T-cell (primary cell): ENCODE data around the gene FBXO3. TPM values are rescaled to one million over a fixed set of nuclear protein-coding genes. Genes with fewer than 3 reads are reported as not detected.
"Not testable (repeated sequence)": the region's sequence is repeated elsewhere in the genome, so short reads cannot be mapped to it uniquely, and the experiment has no call there.

Source experiments
- ATAC-seq, 4 experiments: fragments of 200-7000 bp in 3 of 4; fragments of 150-1000 bp in 1 of 4; cut with Tn5 transposase; replicated peaks in 1 of 4; 1 replicate in 3 of 4; 2 replicates in 1 of 4; pipeline ENCODE4 v1.10.0; 2021; ENCODE audit warnings: moderate library complexity in 3 of 4, mild to moderate bottlenecking in 2 of 4, moderate number of reproducible peaks in 1 of 4
- CTCF ChIA-PET, 2 donors: fragments of 300-600 bp; sonication (Branson Sonifier 250); formaldehyde crosslinking; loops; one replicate each; lab custom pipeline; 2022; ENCODE audit warnings: antibody characterized with exemption in 2 of 2; lab: Charles Lee
- POLR2A ChIA-PET, 2 donors: fragments of 300-600 bp; sonication (Branson Sonifier 250); formaldehyde crosslinking; loops; one replicate each; lab custom pipeline; 2022; ENCODE audit warnings: antibody characterized with exemption in 2 of 2; lab: Charles Lee
- DNase-seq, 35 experiments: peaks; one replicate each; pipeline versions ENCODE4 v3.0.0 to v3.0.0-alpha.2; 2013 to 2023
- H3K27ac ChIP-seq: one replicate; pipeline ENCODE4 v1.5.1; 2013; ENCODE audit warnings: low read length
- H3K27me3 ChIP-seq, 2 experiments: replicated peaks in 1 of 2; 1 replicate in 1 of 2; 2 replicates in 1 of 2; pipeline versions ENCODE4 v1.6.1 to v1.7.0; 2013; ENCODE audit warnings: low read length in 1 of 2, mixed read lengths in 1 of 2; ENCODE audit not compliant: control insufficient read depth in 2 of 2, insufficient read depth in 2 of 2; ENCODE audit errors: extremely low read depth in 1 of 2
- H3K36me3 ChIP-seq, 2 donors: 1 replicate in 1 of 2; 2 replicates in 1 of 2; pipeline versions ENCODE4 v1.6.1 to v1.7.0; 2013; ENCODE audit warnings: low read length in 1 of 2; ENCODE audit not compliant: control insufficient read depth in 2 of 2, insufficient read depth in 1 of 2; ENCODE audit errors: extremely low read depth in 1 of 2
- H3K4me1 ChIP-seq, 2 experiments: 1 replicate in 1 of 2; 2 replicates in 1 of 2; pipeline versions ENCODE4 v1.6.1 to v1.7.0; 2013; ENCODE audit warnings: low read length in 2 of 2, mixed read lengths in 1 of 2; ENCODE audit not compliant: insufficient read depth in 2 of 2, control insufficient read depth in 1 of 2; ENCODE audit errors: extremely low read depth in 1 of 2
- H3K4me3 ChIP-seq, 2 donors: 1 replicate in 1 of 2; 2 replicates in 1 of 2; pipeline versions ENCODE4 v1.5.1 to v1.7.0; 2013; ENCODE audit warnings: mild to moderate bottlenecking in 2 of 2, low read length in 1 of 2, moderate library complexity in 1 of 2; ENCODE audit not compliant: control insufficient read depth in 1 of 2; ENCODE audit errors: extremely low read depth in 1 of 2
- H3K9me3 ChIP-seq: 2 replicates; pipeline ENCODE4 v1.7.0; 2013
- H3K27ac Mint-ChIP-seq, 2 donors: one replicate each; pipeline ENCODE4 v1.8.0; 2020 to 2021; ENCODE audit warnings: mild to moderate bottlenecking in 2 of 2, mixed read lengths in 2 of 2
- H3K27me3 Mint-ChIP-seq, 2 donors: one replicate each; pipeline ENCODE4 v1.8.0; 2021 to 2022; ENCODE audit warnings: mixed read lengths in 2 of 2
- H3K36me3 Mint-ChIP-seq: one replicate; pipeline ENCODE4 v1.8.0; 2021; ENCODE audit warnings: mixed read lengths
- H3K4me1 Mint-ChIP-seq, 3 donors: one replicate each; pipeline ENCODE4 v1.8.0; 2020 to 2022; ENCODE audit warnings: mixed read lengths in 3 of 3, mild to moderate bottlenecking in 1 of 3
- H3K4me3 Mint-ChIP-seq, 3 donors: one replicate each; pipeline ENCODE4 v1.8.0; 2020 to 2022; ENCODE audit warnings: mild to moderate bottlenecking in 3 of 3, mixed read lengths in 3 of 3, moderate library complexity in 3 of 3
- H3K9me3 Mint-ChIP-seq, 3 donors: one replicate each; pipeline ENCODE4 v1.8.0; 2020 to 2022; ENCODE audit warnings: mixed read lengths in 3 of 3
- WGBS: methylation state at CpG from one replicate; pipeline ENCODE4 v1.1.5; 2013; ENCODE audit warnings: missing lambda C conversion rate; ENCODE audit not compliant: insufficient coverage; 5-methylcytosine and 5-hydroxymethylcytosine counted together
- total RNA-seq, 35 experiments: library from RNA in 6 of 35; stranded (reverse) in 6 of 35; fragments of 120-200 nt in 1 of 35; gene quantifications; one replicate each; pipeline versions ENCODE4 v1.2.1 to v1.2.4 and lab custom pipeline; 2013 to 2026

FBXO3 gene
- total RNA-seq, 5 donors from 2014 or later (not counting 1 experiment from before 2014, with no cell fraction given), result 37.1 to 60.0 (median 41.1) TPM

DNA sequence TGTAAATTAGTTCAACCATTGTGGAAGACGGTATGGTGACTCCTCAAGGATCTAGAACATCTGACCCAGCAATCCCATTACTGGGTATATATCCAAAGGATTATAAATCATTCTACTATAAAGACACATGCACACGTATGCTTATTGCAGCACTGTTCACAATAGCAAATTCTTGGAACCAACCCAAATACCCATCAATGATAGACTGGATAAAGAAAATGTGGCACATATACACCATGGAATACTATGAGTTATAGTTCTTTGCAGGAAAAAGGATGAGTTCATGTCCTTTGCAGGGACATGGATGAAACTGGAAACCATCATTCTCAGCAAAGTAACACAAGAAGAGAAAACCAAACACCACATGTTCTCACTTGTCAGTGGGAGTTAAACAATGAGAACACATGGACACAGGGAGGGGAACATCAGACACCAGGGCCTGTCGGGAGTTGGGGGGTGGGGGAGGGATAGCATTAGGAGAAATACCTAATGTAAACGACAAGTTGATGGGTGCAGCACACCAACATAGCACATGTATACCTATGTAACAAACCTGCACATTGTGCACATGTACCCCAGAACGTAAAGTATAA is 45.2 kb downstream of the FBXO3 start:
- no CpG with 5 or more reads among the region's 5 CpGs for WGBS
- H3K4me1 ChIP-seq, result peaks cover 0 to 12% of the 10 kb centered on the region in 2 experiments
- H3K4me3 ChIP-seq, POLR2A ChIA-PET, DNase-seq, H3K27me3 Mint-ChIP-seq, H3K27me3 ChIP-seq, H3K9me3 ChIP-seq, H3K4me3 Mint-ChIP-seq, CTCF ChIA-PET, H3K27ac Mint-ChIP-seq, H3K36me3 ChIP-seq, H3K27ac ChIP-seq, ATAC-seq, H3K9me3 Mint-ChIP-seq: not testable (repeated sequence)
- Mint-ChIP-seq H3K4me1 (peaks cover 38 to 57% (median 47%) of the 10 kb centered on the region in 3 donors), H3K36me3 (peaks cover 28% of the 10 kb centered on the region)

DNA sequence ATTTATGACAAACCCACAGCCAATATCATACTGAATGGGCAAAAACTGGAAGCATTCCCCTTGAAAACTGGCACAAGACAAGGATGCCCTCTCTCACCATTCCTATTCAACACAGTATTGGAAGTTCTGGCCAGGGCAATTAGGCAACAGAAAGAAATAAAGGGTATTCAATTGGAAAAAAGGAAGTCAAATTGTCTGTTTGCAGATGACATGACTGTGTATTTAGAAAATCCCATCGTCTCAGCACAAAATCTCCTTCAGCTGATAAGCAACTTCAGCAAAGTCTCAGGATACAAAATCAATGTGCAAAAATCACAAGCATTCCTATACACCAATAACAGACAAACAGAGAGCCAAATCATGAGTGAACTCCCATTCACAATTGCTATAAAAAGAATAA is 46.8 kb downstream of the FBXO3 start:
- CTCF ChIA-PET, H3K9me3 Mint-ChIP-seq, H3K27me3 Mint-ChIP-seq, H3K4me3 ChIP-seq, H3K27ac ChIP-seq, H3K27me3 ChIP-seq, POLR2A ChIA-PET, H3K36me3 ChIP-seq, ATAC-seq, H3K27ac Mint-ChIP-seq, H3K4me1 ChIP-seq, H3K4me3 Mint-ChIP-seq, H3K9me3 ChIP-seq, DNase-seq: not testable (repeated sequence)
- Mint-ChIP-seq H3K4me1 (peaks cover 33 to 56% (median 48%) of the 10 kb centered on the region in 3 donors), H3K36me3 (peaks cover 23% of the 10 kb centered on the region)
- no CpG with 5 or more reads among the region's 1 CpG for WGBS

DNA sequence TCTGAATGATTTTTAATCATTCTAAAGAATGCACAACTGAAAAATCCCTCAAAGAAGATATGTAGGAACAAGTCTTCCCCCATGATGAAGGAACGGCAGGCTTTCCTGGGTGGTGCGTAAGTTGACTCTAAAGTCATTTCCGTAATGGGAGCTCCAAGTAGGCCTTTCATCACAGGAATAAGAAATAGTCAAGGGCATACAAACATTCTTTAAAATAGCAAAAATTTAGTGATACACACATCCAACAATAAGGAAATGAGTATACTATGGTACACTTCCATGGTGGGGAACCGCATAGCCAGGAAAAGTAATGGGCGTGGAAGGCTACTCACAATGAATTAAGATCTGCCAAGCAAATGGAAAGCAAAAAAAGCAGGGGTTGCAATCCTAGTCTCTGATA is 48.8 kb downstream of the FBXO3 start:
- peaks cover 0 to 14% of the 10 kb centered on the region in 2 donors for H3K36me3 ChIP-seq
- Mint-ChIP-seq H3K36me3 (peaks cover 28% of the 10 kb centered on the region), H3K27me3 (no peaks in the 10 kb centered on the region), H3K27ac (no peak overlapping the region), H3K4me3 (no peak overlapping the region), H3K4me1 (peaks cover 23 to 51% (median 50%) of the 10 kb centered on the region in 3 donors), H3K9me3 (no peaks in the 10 kb centered on the region)
- no CpG with 5 or more reads among the region's 5 CpGs for WGBS
- DNase-seq (no peak), ATAC-seq (no peak)
- H3K4me3 ChIP-seq, result no peak overlapping the region
- no peak overlapping the region for H3K27ac ChIP-seq
- POLR2A ChIA-PET, result interaction anchor here in 1 of 2 donors (0.6 kb wide), 1 partner anchor 462 kb away, joined by 3 read pairs; no protein-coding TSS in a partner anchor
- H3K4me1 ChIP-seq, result peaks cover 0 to 9% of the 10 kb centered on the region in 2 experiments
- H3K27me3 ChIP-seq, result no peaks in the 10 kb centered on the region
- no peaks in the 10 kb centered on the region for H3K9me3 ChIP-seq
- CTCF ChIA-PET, result interaction anchor here in 1 of 2 donors (1.0 kb wide), 1 partner anchor 11 kb away, joined by 3 read pairs; no protein-coding TSS in a partner anchor

GRCh38 chr11:33724644-33725035 is 49.7 kb downstream of the FBXO3 start:
- H3K4me3 ChIP-seq, result no peak overlapping the region
- 80% methylated on average over 1 of the region's 4 CpGs for WGBS
- H3K27me3 ChIP-seq, result no peaks in the 10 kb centered on the region
- H3K4me3 Mint-ChIP-seq, result no peak overlapping the region
- ATAC-seq, result no peak
- no peak overlapping the region for H3K27ac ChIP-seq
- peaks cover 0 to 14% of the 10 kb centered on the region in 2 donors for H3K36me3 ChIP-seq
- H3K9me3 ChIP-seq, result no peaks in the 10 kb centered on the region
- H3K4me1 ChIP-seq, result peaks cover 0 to 9% of the 10 kb centered on the region in 2 experiments
- POLR2A ChIA-PET, result interaction anchor here in 1 of 2 donors (0.6 kb wide), 1 partner anchor 461 kb away, joined by 3 read pairs; no protein-coding TSS in a partner anchor
- CTCF ChIA-PET, result interaction anchor here (1.0 to 1.5 kb wide), 2 partner anchors 10 to 18 kb away, joined by 3 read pairs; no protein-coding TSS in a partner anchor
- H3K4me1 Mint-ChIP-seq, result peaks cover 23 to 51% (median 50%) of the 10 kb centered on the region in 3 donors
- no peak overlapping the region for H3K27ac Mint-ChIP-seq
- peaks cover 32% of the 10 kb centered on the region for H3K36me3 Mint-ChIP-seq
- no peaks in the 10 kb centered on the region for H3K9me3 Mint-ChIP-seq
- no peaks in the 10 kb centered on the region for H3K27me3 Mint-ChIP-seq
- no peak for DNase-seq

DNA sequence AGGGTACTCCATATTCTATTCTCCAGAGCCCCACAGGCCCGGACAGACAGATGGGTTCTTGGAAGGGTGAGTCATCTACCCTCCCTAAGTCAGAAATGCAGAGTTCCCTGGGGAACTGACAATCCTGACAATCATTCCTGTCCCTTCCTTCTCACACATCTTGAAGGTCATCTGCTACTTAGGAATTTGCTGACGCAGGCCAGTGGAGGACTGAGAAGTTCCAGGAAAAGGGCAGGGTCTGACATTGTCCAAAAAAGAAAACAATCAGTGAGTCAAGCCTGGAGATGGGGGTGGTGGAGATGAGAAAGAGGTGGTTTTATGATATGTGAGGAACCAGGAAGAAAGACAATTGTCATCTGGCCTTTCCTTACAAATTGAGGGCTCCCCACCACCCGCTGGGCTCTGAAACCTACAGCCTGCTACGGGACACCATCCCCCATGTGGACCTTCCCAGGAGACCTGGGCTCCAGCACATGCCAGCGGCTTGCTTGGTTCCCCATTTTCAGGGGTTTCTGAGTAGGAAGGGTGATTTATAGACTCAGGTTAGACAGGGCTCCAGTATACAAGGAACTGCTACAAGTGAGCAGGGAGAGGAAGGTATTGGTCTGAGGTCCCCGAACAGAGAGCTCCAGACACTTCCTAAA is 51.0 kb downstream of the FBXO3 start:
- Mint-ChIP-seq H3K27ac (no peak overlapping the region), H3K36me3 (peaks cover 24% of the 10 kb centered on the region), H3K4me1 (peaks cover 17 to 45% (median 45%) of the 10 kb centered on the region in 3 donors), H3K9me3 (no peaks in the 10 kb centered on the region), H3K27me3 (no peaks in the 10 kb centered on the region), H3K4me3 (no peak overlapping the region)
- ATAC-seq, result no peak
- POLR2A ChIA-PET, result no interaction called here
- Histone ChIP-seq H3K4me3 (no peak overlapping the region), H3K36me3 (peaks cover 0 to 14% of the 10 kb centered on the region in 2 donors), H3K27me3 (no peaks in the 10 kb centered on the region), H3K9me3 (no peaks in the 10 kb centered on the region), H3K4me1 (peaks cover 0 to 9% of the 10 kb centered on the region in 2 experiments), H3K27ac (no peak overlapping the region)
- CTCF ChIA-PET, result interaction anchor here (1.4 to 1.5 kb wide), 2 partner anchors 19 kb away, joined by 3 to 7 read pairs; no protein-coding TSS in a partner anchor
- WGBS, result 71% methylated on average over 5 of the region's 6 CpGs
- no peak for DNase-seq

DNA sequence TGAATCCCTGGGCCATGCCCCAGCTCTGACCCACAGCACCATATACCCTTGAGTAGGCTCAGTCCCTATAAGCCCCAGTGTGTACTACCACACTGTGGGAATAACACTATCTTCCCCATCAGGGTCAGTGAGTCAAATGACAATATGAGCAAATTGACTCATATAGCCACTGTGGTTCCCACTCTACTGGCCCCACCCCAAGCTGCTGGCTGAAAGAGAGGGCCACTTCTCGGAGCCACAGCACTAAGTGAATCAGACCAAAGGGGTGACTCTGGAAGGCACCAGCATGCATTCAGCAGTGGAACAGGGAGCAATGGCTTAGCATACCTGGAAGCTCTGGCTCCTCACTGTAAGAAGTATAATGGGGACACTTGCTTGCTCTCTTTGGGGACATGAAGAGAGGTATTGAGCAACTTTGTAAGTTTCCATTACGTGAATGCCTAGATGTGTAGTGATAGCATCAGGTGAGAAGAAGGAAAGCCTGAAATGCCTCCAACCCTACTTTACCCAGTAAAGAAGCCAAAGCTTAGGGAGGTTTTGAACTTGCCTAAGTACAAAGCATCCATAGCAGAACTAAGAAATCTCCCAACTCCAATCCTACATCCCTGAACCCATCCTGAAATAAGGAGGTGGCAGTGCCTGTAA is 51.6 kb downstream of the FBXO3 start:
- Mint-ChIP-seq H3K4me1 (peaks cover 17 to 45% (median 40%) of the 10 kb centered on the region in 3 donors), H3K27ac (no peak overlapping the region), H3K36me3 (peaks cover 24% of the 10 kb centered on the region), H3K27me3 (no peaks in the 10 kb centered on the region), H3K4me3 (no peak overlapping the region), H3K9me3 (no peaks in the 10 kb centered on the region)
- no peak overlapping the region for H3K27ac ChIP-seq
- no peaks in the 10 kb centered on the region for H3K27me3 ChIP-seq
- ATAC-seq (no peak), DNase-seq (no peak)
- H3K4me3 ChIP-seq, result no peak overlapping the region
- ChIA-PET CTCF (interaction anchor here in 1 of 2 donors (1.4 kb wide), 1 partner anchor 20 kb away, joined by 7 read pairs; no protein-coding TSS in a partner anchor), POLR2A (no interaction called here)
- peaks cover 0 to 9% of the 10 kb centered on the region in 2 experiments for H3K4me1 ChIP-seq
- 78% methylated on average over 1 of the region's 2 CpGs for WGBS
- no peaks in the 10 kb centered on the region for H3K9me3 ChIP-seq
- peaks cover 0 to 14% of the 10 kb centered on the region in 2 donors for H3K36me3 ChIP-seq
